Measurements from ENCODE around the gene WDR7. TPM values are rescaled to one million over a fixed set of nuclear protein-coding genes. Genes with fewer than 3 reads are reported as not detected.

Gene WDR7
- total and polyA plus RNA-seq, 2 of the 4 experiments (the other 2 are of a cell fraction), result 3.7 to 23.3 TPM

- no peak overlapping the region for H3K18ac ChIP-seq (ENCODE audit: low read depth, low read length)
- no peak overlapping the region for H3K23ac ChIP-seq (ENCODE audit: low read depth, low read length)
- H3K14ac ChIP-seq (replicated peaks; ENCODE audit: low read depth, low read length), result no peak overlapping the region
- no peaks in the 10 kb centered on the region for H3K4me1 ChIP-seq (ENCODE audit: control insufficient read depth, insufficient read depth, low read length)
- no peaks in the 10 kb centered on the region for H3K27me3 ChIP-seq (ENCODE audit: control insufficient read depth, insufficient read depth, low read length)
- H3K4me3 ChIP-seq (ENCODE audit: insufficient read depth, low read depth, low read length), result no peak overlapping the region
- no peak for DNase-seq
- no peaks in the 10 kb centered on the region for H3K36me3 ChIP-seq (ENCODE audit: control insufficient read depth, insufficient read depth, low read length)
- in situ Hi-C loops (cut with MboI; ENCODE audit: low sequenced_read_pairs), result loop anchor here (10.0 kb wide), 1 partner anchor 698 kb away; no protein-coding TSS in a partner anchor
- no peak overlapping the region for H4K8ac ChIP-seq (ENCODE audit: low read depth in 2 of 2, low read length in 2 of 2)
- no peaks in the 10 kb centered on the region for H3K9me3 ChIP-seq (ENCODE audit: control insufficient read depth, insufficient read depth, low read length)
- H2AFZ ChIP-seq (replicated peaks; ENCODE audit: low read length, poor library complexity), result no peak overlapping the region
- no peak overlapping the region for H3K4me2 ChIP-seq (ENCODE audit: low read depth, low read length)
- H3K9me1 ChIP-seq (ENCODE audit: insufficient read depth, low read length), result 0 out of 2 replicates have a peak, but pooled peaks cover 3% of the 10 kb centered on the region
- no peak overlapping the region for H2BK5ac ChIP-seq (ENCODE audit: low read depth, low read length, poor library complexity, severe bottlenecking)
- no peak overlapping the region for H2BK120ac ChIP-seq (ENCODE audit: low read depth, low read length)
- no peak overlapping the region for H2BK20ac ChIP-seq (ENCODE audit: low read depth, low read length)
- H4K91ac ChIP-seq (ENCODE audit: insufficient read depth, low read depth, low read length), result no peak overlapping the region
- no peak for TF ChIP-seq MXI1 (IDR thresholded peaks at IDR 0.05; ENCODE audit: borderline replicate concordance, low read depth, low read length)
- no peak for TF ChIP-seq USF2 (IDR thresholded peaks at IDR 0.05; ENCODE audit: low read depth, low read length)
- no peak for TF ChIP-seq ELK1 (IDR thresholded peaks at IDR 0.05; ENCODE audit: borderline replicate concordance, low read depth, low read length)
- no peak for TF ChIP-seq POLR2A (IDR thresholded peaks at IDR 0.05; ENCODE audit: low read depth, low read length)
- no peak for TF ChIP-seq MAZ (IDR thresholded peaks at IDR 0.05; ENCODE audit: borderline replicate concordance, low read depth, low read length)
- TF ChIP-seq CHD1 (IDR thresholded peaks at IDR 0.05; ENCODE audit: low read depth, low read length), result no peak
- no peak for TF ChIP-seq FOS (IDR thresholded peaks at IDR 0.05; ENCODE audit: low read depth, low read length)
- no peak for TF ChIP-seq CEBPB (IDR thresholded peaks at IDR 0.05; ENCODE audit: low read depth, low read length)
- TF ChIP-seq NFE2L2 (IDR thresholded peaks at IDR 0.05; ENCODE audit: low read depth, low read length), result no peak
- TF ChIP-seq RCOR1 (IDR thresholded peaks at IDR 0.05; ENCODE audit: insufficient replicate concordance, low read length), result no peak
- H3K9ac ChIP-seq (ENCODE audit: low read depth, low read length), result no peak overlapping the region
- ChIA-PET POLR2A (ENCODE audit: unreplicated experiment) (no interaction called here), CTCF (interaction anchor here (0.8 kb wide), 1 partner anchor 26 kb away, joined by 3 read pairs; no protein-coding TSS in a partner anchor)
- no peak overlapping the region for H2AK5ac ChIP-seq (ENCODE audit: low read depth, low read length)
- H4K20me1 ChIP-seq (ENCODE audit: insufficient read depth, low read length), result no peaks in the 10 kb centered on the region
- no peak overlapping the region for H4K5ac ChIP-seq (ENCODE audit: low read depth, low read length)
- no peak overlapping the region for H3K4ac ChIP-seq (ENCODE audit: low read depth, low read length)
- BruUV-seq (replicated peaks), result no TSS peak
- no peak overlapping the region for H2BK15ac ChIP-seq (ENCODE audit: low read depth, low read length)
- dilution Hi-C loops (cut with HindIII; ENCODE audit: low sequenced_read_pairs, unreplicated experiment), result no loop called here
- intact Hi-C loops (cut with micrococcal nuclease), result loop anchor here (5.0 to 10.0 kb wide), 2 partner anchors 468 to 700 kb away; no protein-coding TSS in a partner anchor
- no peak for ATAC-seq (ENCODE audit: low read depth)
- H3K79me1 ChIP-seq (ENCODE audit: low read depth in 1 of 2, low read length in 2 of 2), result no peaks in the 10 kb centered on the region; a peak in 1 of 4 replicates
- WGBS, 2 experiments (ENCODE audit: extremely low coverage in 2 of 2, insufficient read length in 1 of 2), result no CpG with 5 or more reads among the region's 1 CpG
- no peak overlapping the region for H3K27ac ChIP-seq (ENCODE audit: insufficient read depth, low read length)
- no peak overlapping the region for H3K56ac ChIP-seq (ENCODE audit: extremely low read depth, insufficient read depth, low read length)
- H2AK9ac ChIP-seq (replicated peaks; ENCODE audit: low read depth, low read length, poor library complexity), result no peak overlapping the region
Measured at GRCh38 chr18:56747032-56747658, 96.0 kb downstream of the WDR7 start.
